ENCODE results near the gene LNX2.
"Not testable (repeated sequence)": the region's sequence is repeated elsewhere in the genome, so short reads cannot be mapped to it uniquely, and the experiment has no call there.

LNX2 gene

DNA sequence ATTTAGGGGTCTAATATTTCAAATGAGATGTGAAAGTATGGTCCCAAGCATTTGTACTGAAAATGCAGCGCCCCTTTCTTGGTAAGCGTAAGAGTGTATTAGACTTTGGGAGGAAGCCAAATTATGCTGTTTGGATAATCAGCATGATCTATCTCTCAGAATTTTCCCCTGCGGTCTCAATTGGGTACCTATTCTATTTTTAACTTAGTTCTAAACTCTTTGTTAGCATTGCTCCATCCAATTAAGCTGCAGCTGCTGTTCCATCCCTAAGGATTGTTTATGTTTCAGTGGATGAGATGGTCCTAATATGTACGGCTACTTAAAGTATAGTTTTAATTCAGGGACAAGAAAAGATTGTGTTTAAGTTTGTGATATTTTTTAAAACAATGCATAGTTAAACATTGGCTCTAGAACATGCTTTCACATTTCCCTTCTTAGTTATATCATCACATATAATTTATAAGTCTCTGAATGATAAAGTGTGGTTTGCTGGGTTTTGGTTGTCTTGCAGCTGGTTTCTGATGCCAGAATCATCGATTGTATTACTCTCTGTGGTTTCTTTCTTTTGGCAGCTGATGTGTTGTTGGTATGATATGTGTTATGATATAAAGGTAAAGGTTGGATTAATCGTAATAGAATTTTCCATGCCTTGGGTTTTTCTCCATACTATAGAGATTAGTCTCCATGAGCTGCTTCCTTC, 16.4 kb upstream of the LNX2 start:
- no peak for DNase-seq (ENCODE audit: low read depth)

DNA sequence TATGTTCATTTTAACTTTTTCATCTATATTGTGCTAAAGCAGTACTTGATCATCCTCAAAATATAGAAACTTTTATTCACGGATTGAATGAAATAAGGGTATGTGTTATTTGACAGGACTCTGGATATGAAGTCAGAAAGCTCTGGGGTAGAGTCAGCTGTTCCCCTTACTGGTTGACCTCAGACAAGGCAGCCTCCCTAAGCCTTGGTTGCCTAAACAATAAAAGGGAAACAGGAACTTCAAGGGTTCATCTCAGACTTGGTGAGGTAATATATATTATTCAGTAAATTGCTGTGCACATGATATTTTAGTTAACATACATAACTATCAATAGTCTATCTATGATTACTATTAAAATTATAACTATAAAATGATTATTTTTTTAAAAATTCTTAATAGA, 14.9 kb upstream of the LNX2 start:
- DNase-seq (ENCODE audit: low read depth), result no peak

GRCh38 chr13:27634791-27635190, 14.5 kb upstream of the LNX2 start:
- no peak for DNase-seq (ENCODE audit: low read depth)

DNA sequence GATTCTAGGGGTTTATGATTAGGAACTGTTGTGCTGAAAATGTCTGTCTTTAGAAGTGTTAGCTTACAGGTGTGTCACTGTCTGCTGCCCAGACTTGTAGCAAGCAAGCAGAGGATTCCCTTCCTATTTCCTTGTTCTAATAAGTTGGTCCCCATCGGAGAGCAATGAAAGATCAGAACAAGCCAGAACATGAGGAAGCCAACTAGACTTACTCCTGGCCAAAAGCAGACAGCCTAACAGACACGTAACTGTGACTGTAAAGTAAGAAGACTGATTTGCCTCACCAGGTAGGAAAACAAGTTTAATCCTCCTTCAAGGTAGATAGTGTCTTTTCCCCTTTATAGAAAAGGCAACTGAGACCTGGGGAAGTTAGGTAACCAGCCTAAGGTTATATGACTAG, 13.9 kb upstream of the LNX2 start:
- DNase-seq (ENCODE audit: low read depth), result no peak

DNA sequence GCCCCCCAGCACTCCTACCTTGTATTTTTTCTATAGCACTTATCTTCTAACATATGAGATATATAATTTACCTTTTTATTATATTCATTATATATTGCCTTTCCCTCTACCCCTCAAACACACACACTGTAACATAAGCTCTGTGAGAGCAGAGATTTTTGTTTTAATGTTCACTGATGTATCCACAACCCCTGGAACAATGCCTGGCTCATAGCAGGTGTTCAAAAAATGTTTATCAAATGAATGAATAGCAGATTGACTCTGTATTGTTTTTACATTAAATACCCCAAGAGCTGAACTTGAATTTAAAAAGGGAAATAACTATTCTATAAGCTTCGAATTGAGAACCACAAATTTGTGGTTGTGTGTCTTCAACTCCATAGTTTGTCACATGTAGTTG, 12.3 kb upstream of the LNX2 start:
- no peak for DNase-seq (ENCODE audit: low read depth)

DNA sequence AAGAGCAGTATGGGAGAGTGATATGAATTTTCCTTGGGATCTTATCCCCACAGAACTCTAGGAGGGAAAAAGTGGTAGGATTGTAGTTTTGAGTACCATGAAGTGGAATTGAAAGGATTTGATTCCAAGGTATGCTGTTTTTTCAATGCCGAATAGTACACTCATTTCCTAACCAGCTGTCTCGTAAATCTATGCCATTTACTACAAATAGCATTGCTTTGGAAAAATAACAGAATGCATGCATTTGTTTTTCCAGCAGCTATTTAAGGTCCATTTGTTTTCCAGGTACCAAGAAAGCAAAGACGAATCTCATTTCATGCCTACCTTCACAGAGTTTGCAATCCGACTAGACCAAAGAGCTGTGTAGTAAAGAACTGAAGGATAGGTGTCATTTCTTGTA, 11.9 kb upstream of the LNX2 start:
- no peak for DNase-seq (ENCODE audit: low read depth)

- DNase-seq (ENCODE audit: low read depth), result no peak
Measured at GRCh38 chr13:27631665-27632064, 11.3 kb upstream of the LNX2 start.

DNA sequence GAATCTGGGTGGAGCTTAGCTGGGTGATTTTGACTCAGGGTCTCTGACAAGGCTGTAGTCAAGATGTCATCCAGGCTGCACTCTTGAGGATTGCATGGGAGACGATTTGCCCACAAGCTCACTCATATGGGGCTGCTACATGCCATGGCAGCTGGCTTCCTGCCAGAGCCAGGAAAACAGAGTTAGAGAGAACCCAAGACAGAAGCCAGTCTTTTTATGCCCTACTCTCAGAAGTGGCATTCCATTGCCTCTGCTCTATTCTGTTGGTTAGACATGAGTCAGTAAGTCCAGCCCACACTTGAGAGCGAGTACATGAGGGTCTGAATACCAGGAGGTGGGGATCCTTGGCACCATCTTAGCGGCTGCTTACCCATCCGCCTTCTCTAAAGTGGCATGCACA, 10.8 kb upstream of the LNX2 start:
- no peak for DNase-seq (ENCODE audit: low read depth)

- DNase-seq (ENCODE audit: low read depth), result not testable (repeated sequence)
Measured at GRCh38 chr13:27628766-27629165, 8.4 kb upstream of the LNX2 start.

- DNase-seq (ENCODE audit: low read depth), result no peak
Measured at GRCh38 chr13:27628081-27628480, 7.8 kb upstream of the LNX2 start.

DNA sequence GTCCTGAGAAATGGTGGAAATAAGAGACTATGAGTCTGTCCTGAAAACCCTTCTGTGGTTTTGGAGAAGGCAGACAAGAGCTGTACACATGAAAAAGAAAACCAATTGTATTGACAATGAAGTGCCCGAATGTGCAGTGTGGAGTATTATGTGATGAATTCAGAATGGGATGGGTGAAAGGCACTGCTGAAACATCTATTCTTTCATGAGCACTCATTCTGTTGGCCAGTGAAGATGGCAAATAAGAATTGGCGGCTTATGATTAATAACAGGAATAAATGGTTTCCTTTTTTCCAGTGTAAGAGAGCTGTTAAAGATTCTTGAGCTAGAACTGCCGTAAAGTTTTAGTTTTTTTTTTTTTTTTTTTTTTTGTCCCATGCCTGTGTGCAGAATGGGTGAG, 7.1 kb upstream of the LNX2 start:
- DNase-seq (ENCODE audit: low read depth), result no peak

DNA sequence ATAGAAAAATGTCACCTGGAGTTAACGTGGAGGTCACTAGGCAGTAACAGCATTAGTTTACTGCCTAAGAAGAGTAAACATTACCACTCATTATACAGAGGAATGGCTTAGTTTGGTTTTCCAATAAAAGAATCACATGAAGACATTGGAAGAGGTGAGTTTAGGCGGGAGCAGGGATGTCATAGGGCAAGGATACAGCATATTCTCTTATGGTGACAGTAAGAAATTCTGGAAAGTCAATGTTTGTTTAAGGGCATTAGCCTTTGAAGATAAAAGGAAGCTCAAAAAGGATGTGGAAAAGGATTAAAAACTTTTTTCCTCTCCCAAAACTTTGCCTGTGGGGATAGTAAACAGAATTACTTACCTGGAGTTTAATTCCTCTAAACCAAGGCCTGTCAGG, 5.5 kb upstream of the LNX2 start:
- no peak for DNase-seq (ENCODE audit: low read depth)

DNA sequence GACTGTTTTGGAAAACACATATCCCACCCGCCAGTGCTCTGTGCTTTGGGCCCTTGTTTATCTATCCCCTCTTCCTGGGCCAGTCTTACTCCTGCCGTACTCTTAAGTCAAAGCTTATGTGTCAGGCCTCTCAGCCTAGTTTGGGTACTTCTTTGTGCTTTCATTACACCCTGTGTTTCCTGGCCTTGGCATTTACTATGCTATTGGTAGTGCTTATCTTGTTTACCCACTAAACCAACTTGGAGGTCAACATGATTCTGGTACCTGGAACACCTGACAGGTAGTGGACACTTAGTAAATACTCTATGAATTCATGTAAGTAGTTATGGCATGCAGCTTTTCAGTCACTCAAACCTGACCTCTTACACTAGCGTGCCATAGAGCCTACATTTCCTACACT, 3.7 kb upstream of the LNX2 start:
- DNase-seq (ENCODE audit: low read depth), result no peak

DNA sequence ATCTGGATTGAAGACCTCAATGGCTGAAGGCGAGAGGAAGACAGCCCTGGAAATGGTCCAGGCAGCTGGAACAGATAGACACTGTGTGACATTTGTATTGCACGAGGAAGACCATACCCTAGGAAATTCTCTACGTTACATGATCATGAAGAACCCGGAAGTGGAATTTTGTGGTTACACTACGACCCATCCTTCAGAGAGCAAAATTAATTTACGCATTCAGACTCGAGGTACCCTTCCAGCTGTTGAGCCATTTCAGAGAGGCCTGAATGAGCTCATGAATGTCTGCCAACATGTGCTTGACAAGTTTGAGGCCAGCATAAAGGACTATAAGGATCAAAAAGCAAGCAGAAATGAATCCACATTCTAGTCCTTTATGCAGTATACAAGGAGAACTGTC, 2.6 kb upstream of the LNX2 start:
- no peak for DNase-seq (ENCODE audit: low read depth)

DNA sequence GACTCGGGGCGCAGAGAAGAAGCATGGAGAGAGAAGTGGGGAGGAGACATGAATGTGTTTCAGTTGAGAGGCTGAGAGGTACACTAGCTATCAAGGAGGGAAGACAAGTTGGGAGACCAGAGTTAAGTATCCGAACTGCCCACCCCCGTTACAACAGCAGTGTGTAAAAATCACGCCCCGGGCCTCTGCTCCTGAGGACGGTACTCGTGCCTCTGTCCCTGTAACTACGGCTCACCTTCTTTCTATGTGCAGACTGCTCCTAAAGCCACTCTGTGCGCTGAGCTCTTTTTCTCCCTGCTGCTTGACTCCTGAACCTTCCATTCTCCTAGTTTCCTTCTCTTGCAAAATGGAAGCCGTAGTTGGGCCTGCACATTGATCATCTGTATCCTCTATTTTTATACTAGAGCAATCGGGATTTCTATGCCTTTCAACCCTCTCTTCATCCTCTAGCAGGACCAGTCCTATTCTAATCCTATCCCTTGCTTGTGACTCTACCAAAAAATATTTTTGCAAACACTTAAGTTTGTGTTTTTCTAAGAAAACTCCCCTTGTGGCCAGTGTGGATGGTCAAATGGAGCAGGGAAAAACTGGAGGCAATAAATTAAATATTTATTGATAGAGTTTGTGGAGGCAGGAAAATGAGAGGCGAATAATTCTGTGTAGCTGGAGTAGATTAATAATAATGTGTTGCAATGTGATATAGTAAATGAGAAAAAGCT, 1.9 kb upstream of the LNX2 start:
- DNase-seq (ENCODE audit: low read depth), result no peak

DNA sequence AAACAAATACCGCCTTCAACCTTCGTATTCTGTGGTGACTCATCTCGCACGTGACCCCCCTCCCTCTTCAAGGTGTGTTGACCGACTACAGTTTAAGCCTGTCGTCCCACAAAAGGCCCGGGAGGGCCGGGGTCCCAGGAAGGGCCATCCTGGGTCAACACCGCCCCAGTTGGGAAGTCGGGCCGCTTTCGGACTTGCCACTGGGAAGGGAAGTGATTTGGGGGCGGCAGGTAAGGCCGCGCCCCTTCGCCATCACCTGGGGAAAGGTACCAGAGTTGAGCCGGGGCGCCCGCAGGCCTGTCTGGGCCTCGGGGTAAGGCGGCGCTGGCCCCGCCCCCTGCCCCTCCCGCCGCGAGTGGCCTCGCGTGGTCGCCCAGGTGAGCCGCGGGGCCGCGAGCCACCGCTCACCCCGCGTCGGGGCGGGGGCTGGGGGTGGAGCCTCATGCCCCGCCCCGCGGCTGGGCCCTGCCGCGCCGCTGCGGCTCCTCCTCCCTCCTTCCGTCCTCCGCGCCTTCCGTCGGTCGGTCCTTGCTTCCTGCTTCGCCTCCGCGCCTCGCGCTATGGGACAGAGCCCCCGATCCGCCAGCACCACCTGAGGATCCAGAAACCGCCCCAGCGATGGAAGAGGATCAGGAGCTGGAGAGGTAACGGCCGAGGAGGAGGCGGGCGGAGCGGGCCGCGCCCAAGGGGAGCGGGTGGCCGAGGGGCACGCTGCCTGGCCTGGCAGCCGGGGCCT, 1.2 kb upstream of the LNX2 start, which contains the start of gene POLR1D:
TSS of gene POLR1D (plus strand) at position 527 of the 736 bp plus-strand sequence. CDS start at position 619, 92 bp downstream.
- no peak for DNase-seq (ENCODE audit: low read depth)

DNA sequence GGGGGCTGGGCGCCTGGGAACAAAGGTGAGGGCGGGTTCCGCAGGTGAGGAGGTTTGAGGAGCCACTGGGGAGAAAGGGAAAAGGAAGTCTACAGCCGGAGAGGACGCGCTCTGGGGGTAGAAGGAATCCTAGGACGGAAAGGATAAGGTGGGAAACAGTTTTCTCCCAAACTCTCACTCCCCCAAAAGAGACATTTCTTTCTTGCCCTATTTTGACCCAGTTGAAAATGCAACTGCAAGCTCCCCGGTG, 712 bp upstream of the LNX2 start:
- no peak for DNase-seq (ENCODE audit: low read depth)

DNA sequence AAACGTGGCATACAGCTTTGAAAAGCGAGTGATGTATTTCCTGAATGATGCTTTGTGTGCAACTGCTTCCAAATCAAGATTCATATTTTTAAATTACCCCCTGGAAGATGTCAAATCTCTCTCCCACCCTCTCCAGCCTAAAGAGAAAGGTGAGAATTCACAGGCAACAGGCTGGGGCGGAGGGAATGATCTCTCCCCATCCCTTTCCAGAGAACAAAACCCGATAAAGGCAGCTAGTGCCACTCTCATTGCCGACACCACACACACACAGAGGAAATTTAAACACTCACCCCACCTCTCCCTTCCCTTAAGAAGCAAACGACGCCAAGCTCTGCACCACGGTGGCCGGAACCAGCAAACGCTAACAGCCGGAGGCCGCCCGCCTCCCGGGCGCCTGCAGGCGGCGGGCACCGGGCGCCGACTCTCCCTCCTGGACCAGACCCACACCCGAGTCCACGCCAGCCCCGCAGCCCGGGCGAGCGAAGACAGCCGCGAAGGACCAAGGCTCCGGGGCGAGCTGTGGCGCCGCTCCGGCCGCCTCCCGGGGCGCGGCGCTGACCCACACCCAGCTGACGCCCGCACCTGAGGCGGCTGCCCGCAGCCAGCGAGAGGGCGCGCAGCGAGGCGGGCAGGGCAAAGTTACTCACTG, 477 bp downstream of the LNX2 start:
- no peak for DNase-seq (ENCODE audit: low read depth)

GRCh38 chr13:27619093-27619727, 1.1 kb downstream of the LNX2 start:
- no peak for DNase-seq (ENCODE audit: low read depth)

DNA sequence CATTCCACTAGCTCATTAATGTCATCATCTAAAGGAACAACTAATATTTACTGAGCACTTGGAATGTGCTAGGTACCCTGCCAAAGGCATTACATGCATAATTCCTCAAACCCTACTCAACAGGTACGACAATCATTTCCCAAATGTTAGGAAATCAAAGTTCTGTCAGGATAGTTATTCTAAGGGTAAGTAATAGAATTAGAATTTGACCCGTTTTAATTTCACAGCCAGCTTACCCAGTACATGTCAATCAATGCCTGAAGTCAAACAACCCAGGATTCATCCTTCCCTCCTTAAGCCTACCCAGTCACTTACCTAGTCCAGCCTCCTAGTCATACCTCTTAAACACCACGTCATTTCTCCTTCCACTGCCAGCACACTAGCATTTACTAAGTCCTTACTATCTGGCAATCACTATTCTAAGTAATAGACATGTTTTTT, 2.4 kb downstream of the LNX2 start:
- no peak for DNase-seq (ENCODE audit: low read depth)

GRCh38 chr13:27613628-27614027, 6.7 kb downstream of the LNX2 start:
- no peak for DNase-seq (ENCODE audit: low read depth)

DNA sequence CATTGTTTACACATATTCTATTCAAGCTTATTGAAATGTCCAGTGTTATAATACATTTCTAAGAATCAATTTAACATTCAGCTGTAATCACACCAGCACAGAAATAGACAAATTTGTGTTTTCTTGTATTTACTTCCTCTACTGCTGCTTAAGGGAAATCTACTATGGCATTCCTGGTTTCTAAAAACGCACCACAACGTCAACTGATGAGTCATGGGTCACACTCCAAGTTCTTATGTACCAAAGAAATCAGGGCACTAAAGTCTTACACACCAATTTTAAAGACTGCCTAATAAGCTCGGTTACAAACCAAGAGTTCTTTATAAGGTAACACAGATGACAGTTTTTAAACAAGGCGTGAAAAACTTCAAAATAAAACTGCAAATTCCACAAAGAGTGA, 13.2 kb downstream of the LNX2 start:
- DNase-seq (ENCODE audit: low read depth), result peak; percentile 67

Data from non-pigmented ciliary epithelial cell (primary cell).